Activated gamma-delta T cell treated with Interleukin-2 at 50 U/mL for 16 hours (primary cell): ENCODE results near the gene GDF2.

Experiments used
- DNase-seq: peaks from one replicate; pipeline ENCODE4 v3.0.0-alpha.2; 2020

GDF2 gene

DNA sequence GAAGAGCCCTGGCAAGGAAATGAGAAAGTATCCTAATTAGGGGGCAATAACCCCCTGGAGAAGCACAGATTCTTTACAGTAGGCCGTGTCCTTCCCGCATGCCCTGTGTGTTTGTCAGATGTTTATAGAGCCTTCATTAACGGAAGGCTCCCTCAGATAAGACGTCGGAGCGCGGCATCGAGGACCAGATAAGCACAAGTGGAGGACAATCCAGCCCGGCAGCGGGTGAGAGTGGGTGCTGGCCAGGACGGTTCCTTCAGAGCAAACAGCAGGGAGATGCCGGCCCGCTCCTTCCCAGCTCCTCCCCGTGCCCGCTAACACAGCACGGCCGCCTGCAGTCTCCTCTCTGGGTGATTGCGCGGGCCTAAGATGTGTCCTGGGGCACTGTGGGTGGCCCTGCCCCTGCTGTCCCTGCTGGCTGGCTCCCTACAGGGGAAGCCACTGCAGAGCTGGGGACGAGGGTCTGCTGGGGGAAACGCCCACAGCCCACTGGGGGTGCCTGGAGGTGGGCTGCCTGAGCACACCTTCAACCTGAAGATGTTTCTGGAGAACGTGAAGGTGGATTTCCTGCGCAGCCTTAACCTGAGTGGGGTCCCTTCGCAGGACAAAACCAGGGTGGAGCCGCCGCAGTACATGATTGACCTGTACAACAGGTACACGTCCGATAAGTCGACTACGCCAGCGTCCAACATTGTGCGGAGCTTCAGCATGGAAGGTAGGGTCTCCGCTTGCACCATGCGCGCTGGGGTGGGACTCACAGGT lies at the start of gene GDF2:
TSS of gene GDF2 (plus strand) at position 155 of the 762 bp plus-strand sequence. CDS start at position 370, 215 bp downstream.
- no peak for DNase-seq

GRCh38 chr10:47276071-47276470 lies 46.2 kb upstream of the GDF2 start:
- DNase-seq = no peak

DNA sequence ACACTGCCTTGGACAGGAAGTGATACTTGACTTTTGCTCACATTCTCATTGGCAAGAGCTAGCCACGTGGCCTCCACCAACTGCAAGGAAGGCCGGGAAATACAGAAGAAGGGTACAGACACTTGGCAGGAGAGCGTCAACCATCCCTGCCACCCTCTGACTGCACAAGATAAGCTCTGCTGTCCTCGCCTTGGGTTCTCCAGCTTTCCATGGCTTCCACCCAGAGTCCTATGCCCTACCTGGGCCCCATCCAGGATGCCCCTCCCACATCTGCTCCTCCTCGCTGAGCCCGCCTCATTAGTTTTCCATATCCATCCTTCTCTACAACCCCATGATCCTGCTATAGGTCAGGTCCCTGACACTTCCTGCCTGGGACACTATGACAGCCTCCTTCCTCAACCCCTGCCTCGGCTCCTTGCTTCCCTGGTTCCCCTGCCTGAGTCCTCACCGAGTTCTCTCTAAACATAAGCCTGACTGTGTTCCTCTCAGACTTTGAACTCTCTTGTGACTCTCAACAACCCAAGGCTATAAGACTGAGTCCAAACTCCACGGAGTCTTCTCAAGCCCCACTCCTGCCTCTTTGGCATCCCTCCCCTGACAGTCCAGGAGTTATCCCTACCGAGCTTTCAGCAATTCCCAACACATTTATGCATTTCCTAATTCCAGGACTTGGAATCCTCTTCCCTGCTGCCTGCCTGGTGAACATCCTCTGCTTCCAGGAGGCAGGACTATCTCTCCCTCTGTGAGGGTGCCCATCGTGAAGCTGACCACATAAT lies 45.5 kb upstream of the GDF2 start:
- no peak for DNase-seq

- peak; percentile 60 for DNase-seq
Measured at GRCh38 chr10:47277352-47278151, 44.7 kb upstream of the GDF2 start.

DNA sequence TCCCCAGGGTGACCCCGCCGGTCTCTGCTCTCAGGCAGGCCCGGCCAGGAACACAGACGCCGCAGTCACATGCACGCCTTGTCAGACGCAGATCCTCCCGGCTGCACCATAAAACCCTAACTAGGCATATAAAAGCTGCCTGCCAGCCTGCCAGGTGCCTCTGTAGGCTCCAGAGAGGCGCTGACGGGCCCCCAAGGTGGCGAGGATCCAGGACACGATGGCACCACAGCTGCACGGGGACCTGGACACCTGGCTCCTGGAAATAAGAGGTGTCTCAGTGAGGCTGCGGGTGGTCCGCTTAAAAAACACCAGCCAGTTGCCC lies 44.1 kb upstream of the GDF2 start:
- no peak for DNase-seq

- no peak for DNase-seq
Measured at GRCh38 chr10:47278720-47279119, 43.5 kb upstream of the GDF2 start.

GRCh38 chr10:47279276-47279675 lies 43.0 kb upstream of the GDF2 start:
- DNase-seq = no peak

DNA sequence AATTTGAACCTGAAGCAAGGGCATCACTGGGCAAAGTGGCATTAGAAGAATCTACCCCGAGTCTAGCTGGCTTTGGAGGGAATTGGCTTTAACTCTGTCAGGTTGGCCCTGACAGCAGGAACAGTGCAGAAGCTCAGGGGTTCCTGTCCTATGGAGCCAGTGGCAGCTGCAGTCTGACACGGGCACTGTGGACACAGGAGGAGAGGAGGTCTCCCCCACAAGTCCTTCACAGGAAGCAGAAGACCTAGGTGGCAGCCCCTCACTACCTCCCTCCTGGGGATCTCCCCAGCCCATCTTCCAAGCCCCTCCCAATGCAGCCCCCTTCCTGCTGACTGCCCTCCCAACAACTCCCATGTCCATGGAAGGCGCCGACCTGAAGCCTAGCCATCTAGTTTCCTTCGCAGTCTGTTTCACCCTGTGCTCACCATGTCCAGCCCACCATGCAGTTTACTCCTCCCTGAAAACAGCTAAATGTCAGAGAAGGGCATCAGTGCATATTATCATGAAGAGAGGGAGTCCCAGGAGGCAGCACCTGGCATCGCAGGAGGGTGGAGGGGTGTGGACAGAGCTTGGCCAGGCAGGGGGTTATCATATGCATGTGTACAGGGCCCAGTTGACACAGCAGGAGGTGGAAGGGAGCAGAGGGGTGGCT lies 40.1 kb upstream of the GDF2 start:
- no peak for DNase-seq

GRCh38 chr10:47282657-47283018 lies 39.6 kb upstream of the GDF2 start:
- no peak for DNase-seq

- no peak for DNase-seq
Measured at GRCh38 chr10:47283101-47283630, 39.1 kb upstream of the GDF2 start.

- no peak for DNase-seq
Measured at GRCh38 chr10:47283848-47284247, 38.4 kb upstream of the GDF2 start.

DNA sequence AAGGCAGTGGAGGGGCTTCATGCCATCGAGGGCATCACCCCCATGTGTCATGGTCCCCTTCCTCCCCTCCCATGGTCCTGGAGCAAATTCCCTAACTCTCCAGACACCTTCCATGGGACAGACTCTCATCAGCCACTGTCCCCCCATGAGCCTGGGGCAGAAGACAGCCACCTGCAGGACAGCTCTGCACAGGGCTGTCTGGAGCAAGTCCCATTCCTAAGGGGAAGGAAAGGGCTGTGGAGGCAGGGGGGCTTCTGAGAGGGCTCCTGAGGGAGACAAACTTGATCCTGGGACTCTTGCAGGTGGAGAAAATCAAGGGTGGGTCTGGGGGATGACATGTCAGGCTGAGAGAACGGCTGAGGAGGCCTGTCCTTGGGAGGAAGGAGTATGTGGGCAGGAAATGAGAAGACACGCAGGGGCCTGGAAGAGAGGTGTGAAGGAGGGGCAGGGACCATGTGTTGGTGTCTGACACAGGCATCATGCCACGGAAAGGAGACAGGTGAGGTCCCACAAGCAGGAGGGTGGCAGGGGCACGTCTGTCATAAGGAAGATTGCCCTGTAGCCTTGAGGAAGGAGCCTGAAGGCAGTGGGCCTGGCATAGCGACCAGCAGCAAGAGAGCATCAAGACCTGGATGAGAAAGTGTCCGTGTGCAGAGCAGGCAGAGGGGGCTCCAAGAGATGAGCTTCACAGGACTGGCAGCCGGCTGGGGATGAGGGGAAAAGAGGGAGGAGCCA lies 36.7 kb upstream of the GDF2 start:
- DNase-seq = no peak

GRCh38 chr10:47286116-47286505 lies 36.1 kb upstream of the GDF2 start:
- DNase-seq = no peak

DNA sequence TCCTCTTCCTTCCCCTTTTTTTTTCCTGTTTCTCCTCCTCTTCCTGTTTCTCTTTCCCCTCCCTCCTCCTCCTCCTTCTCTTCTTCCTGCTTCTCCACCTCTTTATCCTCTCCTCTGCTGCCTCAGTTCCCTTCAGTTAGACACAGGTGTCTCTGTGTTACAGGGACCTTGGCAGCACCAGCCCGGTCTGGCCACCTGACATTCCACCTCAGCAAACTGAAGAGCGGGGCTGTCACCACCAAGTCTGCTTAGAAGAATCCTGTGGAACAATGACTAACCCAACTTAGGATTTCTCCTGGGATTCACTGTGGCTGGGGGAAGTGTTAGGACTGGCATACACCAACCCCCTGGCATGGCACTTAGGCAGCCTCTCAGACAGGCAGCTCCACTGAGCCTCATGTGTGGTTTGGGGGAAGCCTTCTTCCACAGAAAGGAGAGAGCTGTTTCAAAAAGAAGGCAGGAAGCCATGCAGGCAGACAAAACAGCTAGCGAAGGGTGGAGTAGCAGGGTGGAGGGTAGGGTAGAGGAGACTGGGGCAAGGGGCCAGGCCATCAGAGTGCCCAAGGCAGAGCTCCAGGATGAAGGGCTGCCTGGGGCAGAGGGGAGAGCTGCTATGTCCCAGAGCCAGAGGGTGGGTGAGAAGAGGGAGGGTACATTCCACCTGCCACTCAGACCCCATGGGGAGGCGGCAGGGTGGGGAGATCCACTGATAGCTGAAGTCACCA lies 35.5 kb upstream of the GDF2 start:
- no peak for DNase-seq

- no peak for DNase-seq
Measured at GRCh38 chr10:47287365-47287802, 34.9 kb upstream of the GDF2 start.

DNA sequence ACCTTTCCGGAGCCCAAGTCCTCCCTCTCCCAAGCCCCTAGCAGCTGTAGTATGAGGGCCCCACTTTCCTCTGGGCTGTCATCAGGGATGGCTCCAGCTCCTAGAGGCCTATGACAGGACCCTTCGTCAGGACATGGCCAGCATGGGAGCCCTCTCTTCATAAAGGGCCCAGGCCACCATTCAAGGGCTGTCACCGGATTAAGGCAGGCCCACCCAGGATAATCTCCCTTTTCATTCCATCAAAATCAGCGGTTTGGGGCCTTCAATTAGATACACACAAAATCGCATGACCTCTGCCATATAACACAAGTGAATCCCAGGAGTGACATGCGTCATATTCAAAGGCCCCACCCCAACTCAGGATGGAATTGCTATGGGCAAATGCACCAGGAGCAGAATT lies 34.4 kb upstream of the GDF2 start:
- DNase-seq = no peak

GRCh38 chr10:47288236-47288635 lies 34.0 kb upstream of the GDF2 start:
- DNase-seq = no peak

DNA sequence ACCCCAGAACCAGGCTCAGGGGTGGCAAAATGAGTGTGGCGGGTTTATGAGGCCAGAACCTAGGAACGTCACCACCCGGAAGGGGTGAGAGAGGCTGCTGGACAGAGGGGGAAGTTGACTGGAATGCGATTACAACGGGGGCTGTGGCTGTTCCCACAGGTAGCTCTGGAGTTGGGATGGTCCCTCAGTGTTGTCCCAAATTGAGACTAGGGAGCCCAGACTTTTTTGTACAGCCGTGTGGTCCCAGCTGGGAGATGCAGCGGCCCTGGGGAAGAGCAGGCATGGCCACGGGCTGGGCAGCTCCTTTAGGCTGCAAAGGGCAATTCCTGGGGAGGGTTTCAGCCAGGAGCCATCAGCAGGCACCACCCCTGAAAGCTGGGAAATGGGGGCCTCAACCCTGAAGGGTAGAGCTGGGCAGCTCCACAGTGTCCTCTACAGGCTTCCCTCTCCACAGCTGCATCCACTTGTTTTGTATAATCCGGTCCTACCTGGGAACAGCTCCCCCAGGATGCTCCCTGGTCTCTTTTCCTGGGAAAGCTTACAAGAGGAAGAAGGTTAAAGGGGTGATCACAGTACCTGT lies 33.2 kb upstream of the GDF2 start:
- DNase-seq = no peak

- DNase-seq = no peak
Measured at GRCh38 chr10:47289921-47290320, 32.3 kb upstream of the GDF2 start.

DNA sequence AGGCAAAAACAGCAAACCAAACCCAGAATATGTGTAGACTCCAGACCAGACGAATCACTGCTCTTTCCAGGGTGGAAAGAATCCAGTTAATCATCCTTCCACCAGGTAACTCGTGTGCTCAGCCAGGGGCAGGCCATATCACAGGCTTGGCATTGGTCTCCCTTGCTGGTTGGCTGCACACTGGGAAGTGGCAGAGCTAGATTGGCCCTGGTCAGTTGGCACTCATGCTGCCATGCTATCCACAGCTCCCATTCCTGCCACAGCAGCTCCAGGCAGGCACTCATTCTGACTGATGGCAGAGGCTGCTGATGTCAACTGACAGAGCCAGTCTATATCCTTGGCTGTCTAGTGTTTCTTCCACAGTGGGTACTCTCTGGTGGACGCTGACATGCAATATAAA lies 31.9 kb upstream of the GDF2 start:
- DNase-seq = no peak

- DNase-seq = no peak
Measured at GRCh38 chr10:47291682-47292081, 30.6 kb upstream of the GDF2 start.
